Measurements from ENCODE around the gene INSC. TPM values are rescaled to one million over a fixed set of nuclear protein-coding genes. Genes with fewer than 3 reads are reported as not detected.
A peak's percentile ranks its signal among the peaks of the same experiment; 100 is the strongest.

INSC gene
- total RNA-seq, 1 donor: under 0.01 TPM

- TF ChIP-seq, protein P1, sequence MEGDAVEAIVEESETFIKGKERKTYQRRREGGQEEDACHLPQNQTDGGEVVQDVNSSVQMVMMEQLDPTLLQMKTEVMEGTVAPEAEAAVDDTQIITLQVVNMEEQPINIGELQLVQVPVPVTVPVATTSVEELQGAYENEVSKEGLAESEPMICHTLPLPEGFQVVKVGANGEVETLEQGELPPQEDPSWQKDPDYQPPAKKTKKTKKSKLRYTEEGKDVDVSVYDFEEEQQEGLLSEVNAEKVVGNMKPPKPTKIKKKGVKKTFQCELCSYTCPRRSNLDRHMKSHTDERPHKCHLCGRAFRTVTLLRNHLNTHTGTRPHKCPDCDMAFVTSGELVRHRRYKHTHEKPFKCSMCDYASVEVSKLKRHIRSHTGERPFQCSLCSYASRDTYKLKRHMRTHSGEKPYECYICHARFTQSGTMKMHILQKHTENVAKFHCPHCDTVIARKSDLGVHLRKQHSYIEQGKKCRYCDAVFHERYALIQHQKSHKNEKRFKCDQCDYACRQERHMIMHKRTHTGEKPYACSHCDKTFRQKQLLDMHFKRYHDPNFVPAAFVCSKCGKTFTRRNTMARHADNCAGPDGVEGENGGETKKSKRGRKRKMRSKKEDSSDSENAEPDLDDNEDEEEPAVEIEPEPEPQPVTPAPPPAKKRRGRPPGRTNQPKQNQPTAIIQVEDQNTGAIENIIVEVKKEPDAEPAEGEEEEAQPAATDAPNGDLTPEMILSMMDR (IDR thresholded peaks at IDR 0.05; ENCODE audit: insufficient read depth, low read depth, low read length): no peak
- no peak for DNase-seq (ENCODE audit: low read depth)
- no peak overlapping the region for H3K4me3 ChIP-seq (ENCODE audit: low read depth, low read length)
Measured at GRCh38 chr11:15176646-15177163, 62.0 kb downstream of the INSC start.

GRCh38 chr11:15177491-15177890 is 62.8 kb downstream of the INSC start:
- no peak for DNase-seq (ENCODE audit: low read depth)
- TF ChIP-seq, protein P1 (IDR thresholded peaks at IDR 0.05; ENCODE audit: insufficient read depth, low read depth, low read length): no peak
- H3K4me3 ChIP-seq (ENCODE audit: low read depth, low read length): no peak overlapping the region

DNA sequence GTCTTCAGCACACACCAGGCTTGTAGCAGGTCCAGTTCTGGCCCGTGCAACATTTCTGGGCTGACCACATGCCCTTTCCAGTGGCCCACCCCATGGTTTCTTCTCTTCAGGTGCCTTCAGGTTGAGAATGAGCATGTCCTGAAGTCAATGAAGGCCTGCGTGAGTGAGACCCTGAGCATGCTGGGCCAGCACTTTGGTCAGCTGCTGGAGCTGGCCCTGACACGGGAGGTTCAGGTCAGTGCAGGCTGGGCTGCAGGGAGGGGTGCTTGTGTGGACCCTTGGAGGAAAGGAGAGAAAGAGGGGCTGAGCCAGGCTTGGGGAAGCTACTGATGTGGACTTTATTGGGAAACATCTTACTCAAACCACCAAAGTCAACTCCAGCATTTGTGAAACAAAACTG is 63.5 kb downstream of the INSC start:
- TF ChIP-seq, protein P1 (IDR thresholded peaks at IDR 0.05; ENCODE audit: insufficient read depth, low read depth, low read length): no peak
- no peak for DNase-seq (ENCODE audit: low read depth)
- H3K4me3 ChIP-seq (ENCODE audit: low read depth, low read length): no peak overlapping the region

- peak; percentile 77 for DNase-seq (ENCODE audit: low read depth)
- TF ChIP-seq, protein P1 (IDR thresholded peaks at IDR 0.05; ENCODE audit: insufficient read depth, low read depth, low read length): no peak
- no peak overlapping the region for H3K4me3 ChIP-seq (ENCODE audit: low read depth, low read length)
Measured at GRCh38 chr11:15179167-15179566, 64.4 kb downstream of the INSC start.

DNA sequence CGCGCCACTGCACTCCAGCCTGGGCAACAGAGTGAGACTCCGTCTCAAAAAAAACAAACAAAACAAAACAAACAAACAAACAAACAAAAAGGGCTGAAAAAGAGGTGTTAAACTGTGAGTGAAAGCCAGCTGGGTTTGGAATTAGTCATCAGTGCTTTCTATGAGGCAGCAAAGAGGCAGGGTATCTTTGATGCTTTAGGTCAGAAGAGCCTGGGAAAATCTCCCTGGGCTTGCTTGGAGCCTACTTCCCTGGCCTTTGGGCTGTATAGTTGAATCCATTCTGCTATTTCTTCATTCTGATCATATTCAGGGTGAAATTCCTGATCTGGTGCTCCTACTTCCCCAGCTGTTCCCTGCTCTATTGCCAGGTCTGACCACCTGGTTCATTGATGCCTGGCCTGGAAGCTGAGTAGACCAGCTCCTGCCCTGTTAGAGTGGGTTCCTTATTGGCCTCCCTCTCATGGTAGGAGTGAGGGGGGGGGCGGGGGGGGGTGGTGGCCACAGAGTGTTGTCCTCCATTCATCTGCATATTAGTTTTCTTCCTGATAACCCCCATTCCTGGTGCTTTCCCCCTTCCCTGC is 65.6 kb downstream of the INSC start:
- TF ChIP-seq, protein P1 (IDR thresholded peaks at IDR 0.05; ENCODE audit: insufficient read depth, low read depth, low read length): no peak
- no peak overlapping the region for H3K4me3 ChIP-seq (ENCODE audit: low read depth, low read length)
- DNase-seq (ENCODE audit: low read depth): peak; percentile 50

GRCh38 chr11:15182372-15182771 is 67.6 kb downstream of the INSC start:
- DNase-seq (ENCODE audit: low read depth): no peak
- no peak overlapping the region for H3K4me3 ChIP-seq (ENCODE audit: low read depth, low read length)
- TF ChIP-seq, protein P1 (IDR thresholded peaks at IDR 0.05; ENCODE audit: insufficient read depth, low read depth, low read length): no peak

- DNase-seq (ENCODE audit: low read depth): no peak
- TF ChIP-seq, protein P1 (IDR thresholded peaks at IDR 0.05; ENCODE audit: insufficient read depth, low read depth, low read length): no peak
- no peak overlapping the region for H3K4me3 ChIP-seq (ENCODE audit: low read depth, low read length)
Measured at GRCh38 chr11:15185021-15185420, 70.3 kb downstream of the INSC start.

All from fibroblast of villous mesenchyme (primary cell).